ENCODE measurements around the gene PDE7B.
A peak's percentile ranks its signal among the peaks of the same experiment; 100 is the strongest.

Gene PDE7B

DNA sequence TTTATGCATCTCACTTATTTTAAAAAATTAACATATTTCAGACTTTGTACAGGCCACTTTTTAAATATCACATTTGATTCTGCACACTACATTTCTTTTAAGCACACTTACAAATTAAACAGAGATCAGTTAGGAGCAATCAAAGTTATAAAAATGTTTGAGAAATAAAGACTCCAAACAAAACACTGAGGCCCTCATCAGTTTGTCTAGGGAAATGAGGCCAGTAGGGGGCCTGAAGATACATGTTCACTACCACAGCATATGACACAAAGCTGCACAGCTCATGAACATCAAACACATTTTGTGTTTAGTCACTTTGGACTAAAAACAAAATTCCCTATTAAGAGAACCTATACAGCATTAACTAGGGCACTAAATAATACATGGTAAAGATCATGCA lies 180.5 kb downstream of the PDE7B start:
- no peaks in the 10 kb centered on the region for H3K36me3 ChIP-seq (ENCODE audit: control insufficient read depth in 1 of 2, insufficient read depth in 2 of 2, low read length in 2 of 2)

DNA sequence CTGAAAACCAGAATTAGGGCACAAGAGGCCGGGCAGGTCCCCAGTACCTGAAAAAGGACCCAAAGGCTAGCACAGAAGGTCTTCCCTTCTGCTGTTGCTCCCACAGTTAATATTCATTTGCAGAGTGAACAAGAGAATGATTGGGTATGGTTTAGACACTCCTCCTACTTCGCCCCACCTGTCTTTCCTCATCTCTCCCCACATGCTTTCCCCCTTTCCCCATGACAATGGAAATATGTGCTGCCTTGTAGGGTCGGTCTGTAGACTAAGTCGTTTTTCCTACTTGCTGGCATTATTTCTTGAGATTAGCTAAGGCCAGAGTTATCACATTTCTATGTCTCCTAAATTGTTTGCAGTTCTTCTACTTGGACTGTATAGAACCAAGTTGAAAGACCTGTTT lies 181.9 kb downstream of the PDE7B start:
- Histone ChIP-seq H3K27ac (ENCODE audit: low read depth, low read length) (no peak overlapping the region), H3K9ac (ENCODE audit: low read depth in 1 of 2, low read length in 2 of 2) (no peak overlapping the region), H3K36me3 (ENCODE audit: control insufficient read depth in 1 of 2, insufficient read depth in 2 of 2, low read length in 2 of 2) (no peaks in the 10 kb centered on the region), H3K4me3 (ENCODE audit: low read depth in 1 of 2, low read length in 2 of 2) (no peak overlapping the region), H3K9me3 (ENCODE audit: control insufficient read depth in 1 of 2, low read length in 2 of 2) (no peaks in the 10 kb centered on the region), H3K4me1 (ENCODE audit: control insufficient read depth in 1 of 2, insufficient read depth in 2 of 2, low read length in 2 of 2) (no peaks in the 10 kb centered on the region), H3K27me3 (ENCODE audit: control insufficient read depth in 1 of 2, insufficient read depth in 2 of 2, low read length in 2 of 2) (no peaks in the 10 kb centered on the region)

More for the DNA sequence above, 180.5 kb downstream of the PDE7B start:
- H3K4me1 ChIP-seq (ENCODE audit: control insufficient read depth in 1 of 2, insufficient read depth in 2 of 2, low read length in 2 of 2): no peaks in the 10 kb centered on the region
- no peak overlapping the region for H3K27ac ChIP-seq (ENCODE audit: low read depth, low read length)
- no peak overlapping the region for H3K4me3 ChIP-seq (ENCODE audit: low read depth in 1 of 2, low read length in 2 of 2)
- no peaks in the 10 kb centered on the region for H3K9me3 ChIP-seq (ENCODE audit: control insufficient read depth in 1 of 2, low read length in 2 of 2)
- no peak overlapping the region for H3K9ac ChIP-seq (ENCODE audit: low read depth in 1 of 2, low read length in 2 of 2)
- no peaks in the 10 kb centered on the region for H3K27me3 ChIP-seq (ENCODE audit: control insufficient read depth in 1 of 2, insufficient read depth in 2 of 2, low read length in 2 of 2)

DNA sequence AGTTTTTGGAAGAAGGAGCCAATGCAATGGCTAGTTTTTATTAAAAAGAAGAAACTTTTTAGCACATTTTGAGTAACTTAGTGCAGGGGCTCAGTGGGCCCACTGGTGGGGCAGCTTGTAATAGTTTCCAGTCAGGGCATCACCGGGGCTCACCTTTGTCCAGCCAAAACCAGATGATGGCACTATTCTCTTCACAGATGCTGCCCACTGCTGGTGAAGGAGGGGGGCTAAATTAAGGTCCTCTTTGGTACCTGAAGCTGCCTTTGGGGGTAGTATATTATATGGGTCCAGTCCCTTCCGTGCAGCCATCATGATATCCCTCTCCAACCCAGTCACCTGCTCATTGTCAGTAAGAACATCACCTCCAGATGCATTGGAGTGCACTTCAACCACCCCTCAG lies 182.9 kb downstream of the PDE7B start:
- Histone ChIP-seq H3K27ac (ENCODE audit: low read depth, low read length) (no peak overlapping the region), H3K9ac (ENCODE audit: low read depth in 1 of 2, low read length in 2 of 2) (no peak overlapping the region)

DNA sequence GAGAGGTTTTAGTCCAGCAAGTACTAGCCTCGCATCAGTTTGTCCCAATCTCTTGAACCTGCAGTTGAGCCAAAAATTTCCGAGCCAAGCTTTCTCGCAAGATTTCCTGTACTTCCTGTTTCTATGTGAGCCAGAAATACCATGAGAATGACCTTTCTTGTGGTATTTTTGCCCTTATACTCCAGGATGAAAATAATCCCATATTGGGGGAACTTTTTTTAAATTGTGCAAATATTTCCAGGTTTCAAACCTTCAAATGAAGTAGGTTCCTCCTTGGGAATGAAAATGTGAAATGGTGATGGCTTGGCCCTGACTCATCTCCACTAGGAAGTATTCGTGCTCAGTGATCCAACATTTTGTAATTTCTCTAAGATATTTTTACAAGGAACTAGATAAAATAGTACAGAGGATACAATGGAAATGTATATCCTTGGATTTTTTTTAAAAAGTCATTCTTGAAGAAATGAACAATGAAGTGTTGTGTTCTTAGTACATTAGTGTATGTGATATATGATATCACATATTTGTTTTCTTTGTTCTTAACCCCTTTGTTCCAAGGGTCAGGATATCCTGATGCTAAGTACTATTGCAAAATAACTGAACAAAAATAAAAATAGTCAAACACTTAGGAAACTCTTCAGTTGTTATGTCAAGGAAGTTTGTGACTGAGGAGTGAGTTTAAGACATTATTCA lies 184.0 kb downstream of the PDE7B start:
- no peak overlapping the region for H3K27ac ChIP-seq (ENCODE audit: low read depth, low read length)
- H3K4me1 ChIP-seq (ENCODE audit: control insufficient read depth in 1 of 2, insufficient read depth in 2 of 2, low read length in 2 of 2): no peaks in the 10 kb centered on the region
- H3K9me3 ChIP-seq (ENCODE audit: control insufficient read depth in 1 of 2, low read length in 2 of 2): no peaks in the 10 kb centered on the region
- H3K9ac ChIP-seq (ENCODE audit: low read depth in 1 of 2, low read length in 2 of 2): no peak overlapping the region
- H3K27me3 ChIP-seq (ENCODE audit: control insufficient read depth in 1 of 2, insufficient read depth in 2 of 2, low read length in 2 of 2): no peaks in the 10 kb centered on the region
- H3K36me3 ChIP-seq (ENCODE audit: control insufficient read depth in 1 of 2, insufficient read depth in 2 of 2, low read length in 2 of 2): no peaks in the 10 kb centered on the region
- H3K4me3 ChIP-seq (ENCODE audit: low read depth in 1 of 2, low read length in 2 of 2): no peak overlapping the region

More for the DNA sequence above, 182.9 kb downstream of the PDE7B start:
- no peak overlapping the region for H3K4me3 ChIP-seq (ENCODE audit: low read depth in 1 of 2, low read length in 2 of 2)
- no peaks in the 10 kb centered on the region for H3K27me3 ChIP-seq (ENCODE audit: control insufficient read depth in 1 of 2, insufficient read depth in 2 of 2, low read length in 2 of 2)
- H3K36me3 ChIP-seq (ENCODE audit: control insufficient read depth in 1 of 2, insufficient read depth in 2 of 2, low read length in 2 of 2): no peaks in the 10 kb centered on the region
- H3K9me3 ChIP-seq (ENCODE audit: control insufficient read depth in 1 of 2, low read length in 2 of 2): no peaks in the 10 kb centered on the region
- H3K4me1 ChIP-seq (ENCODE audit: control insufficient read depth in 1 of 2, insufficient read depth in 2 of 2, low read length in 2 of 2): no peaks in the 10 kb centered on the region

DNA sequence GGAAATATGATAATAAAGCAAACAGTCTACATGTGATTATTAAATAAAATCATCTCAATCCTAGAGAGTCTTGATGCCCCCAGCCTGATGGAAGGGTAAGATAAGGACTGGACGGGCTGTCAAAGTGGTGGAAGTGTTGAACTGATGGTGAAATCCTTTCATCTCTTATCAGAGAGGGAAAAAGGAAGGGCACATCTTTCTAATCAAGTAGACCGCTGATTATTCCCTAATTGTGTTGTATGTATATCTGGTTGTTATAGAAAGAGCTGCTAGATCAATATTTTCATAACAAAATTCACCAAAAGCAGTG lies 184.5 kb downstream of the PDE7B start:
- Histone ChIP-seq H3K9me3 (ENCODE audit: control insufficient read depth in 1 of 2, low read length in 2 of 2) (no peaks in the 10 kb centered on the region), H3K36me3 (ENCODE audit: control insufficient read depth in 1 of 2, insufficient read depth in 2 of 2, low read length in 2 of 2) (no peaks in the 10 kb centered on the region), H3K4me3 (ENCODE audit: low read depth in 1 of 2, low read length in 2 of 2) (no peak overlapping the region), H3K27me3 (ENCODE audit: control insufficient read depth in 1 of 2, insufficient read depth in 2 of 2, low read length in 2 of 2) (no peaks in the 10 kb centered on the region), H3K9ac (ENCODE audit: low read depth in 1 of 2, low read length in 2 of 2) (no peak overlapping the region), H3K27ac (ENCODE audit: low read depth, low read length) (no peak overlapping the region), H3K4me1 (ENCODE audit: control insufficient read depth in 1 of 2, insufficient read depth in 2 of 2, low read length in 2 of 2) (no peaks in the 10 kb centered on the region)

DNA sequence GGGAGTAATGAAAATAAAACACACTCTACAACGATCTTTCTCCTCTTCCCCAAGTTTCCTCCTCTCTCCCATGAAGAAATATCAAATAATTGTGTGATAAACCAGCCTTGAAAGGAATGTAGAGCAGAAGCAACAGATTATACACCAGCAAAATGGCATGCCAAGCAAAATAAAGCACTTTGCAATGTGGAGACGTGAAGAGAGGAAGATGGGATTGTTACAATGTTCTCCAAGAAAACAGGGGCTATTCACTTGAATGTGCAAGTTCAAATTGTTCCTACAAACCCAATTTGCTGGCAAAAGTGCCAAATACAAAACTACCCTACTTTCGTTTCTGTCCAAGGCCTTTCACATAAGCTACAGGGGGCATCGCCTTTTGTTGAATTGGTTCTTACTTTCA lies 185.1 kb downstream of the PDE7B start:
- Histone ChIP-seq H3K4me3 (ENCODE audit: low read depth in 1 of 2, low read length in 2 of 2) (no peak overlapping the region), H3K4me1 (ENCODE audit: control insufficient read depth in 1 of 2, insufficient read depth in 2 of 2, low read length in 2 of 2) (no peaks in the 10 kb centered on the region), H3K36me3 (ENCODE audit: control insufficient read depth in 1 of 2, insufficient read depth in 2 of 2, low read length in 2 of 2) (no peaks in the 10 kb centered on the region), H3K9me3 (ENCODE audit: control insufficient read depth in 1 of 2, low read length in 2 of 2) (no peaks in the 10 kb centered on the region), H3K9ac (ENCODE audit: low read depth in 1 of 2, low read length in 2 of 2) (no peak overlapping the region), H3K27ac (ENCODE audit: low read depth, low read length) (no peak overlapping the region), H3K27me3 (ENCODE audit: control insufficient read depth in 1 of 2, insufficient read depth in 2 of 2, low read length in 2 of 2) (no peaks in the 10 kb centered on the region)

DNA sequence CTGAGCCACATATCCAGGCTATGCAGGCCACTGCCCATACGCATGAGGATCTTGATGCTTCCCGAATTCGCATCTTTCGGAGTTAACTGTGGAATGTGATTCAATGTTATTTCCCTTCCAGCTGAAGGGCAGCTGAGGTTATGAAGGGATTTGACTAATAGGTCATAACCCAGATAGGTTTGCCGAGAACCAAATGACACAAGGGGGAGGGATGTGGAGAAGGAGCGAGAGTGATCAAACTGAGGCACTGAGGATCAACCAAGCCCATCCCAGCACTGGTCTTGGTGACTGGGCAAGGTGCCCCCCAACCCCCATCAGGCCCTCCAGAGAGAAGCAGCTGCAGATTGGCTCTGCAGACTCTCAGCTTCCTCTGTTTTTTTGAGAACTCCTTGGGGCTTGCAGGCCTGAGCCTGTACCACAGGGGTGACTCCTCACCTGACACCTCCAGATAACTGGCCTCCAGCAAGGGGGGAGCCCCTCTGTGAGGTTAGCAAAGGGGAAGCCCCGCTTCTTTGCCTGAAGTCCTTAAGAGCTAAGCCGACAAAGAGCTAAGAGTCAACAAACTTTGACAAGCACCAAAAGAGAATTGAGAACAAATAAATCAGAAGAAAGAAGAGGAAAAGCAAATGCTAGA lies 185.9 kb downstream of the PDE7B start:
- H3K4me3 ChIP-seq (ENCODE audit: low read depth in 1 of 2, low read length in 2 of 2): no peak overlapping the region
- H3K27ac ChIP-seq (ENCODE audit: low read depth, low read length): no peak overlapping the region
- no peaks in the 10 kb centered on the region for H3K27me3 ChIP-seq (ENCODE audit: control insufficient read depth in 1 of 2, insufficient read depth in 2 of 2, low read length in 2 of 2)
- no peaks in the 10 kb centered on the region for H3K9me3 ChIP-seq (ENCODE audit: control insufficient read depth in 1 of 2, low read length in 2 of 2)
- no peaks in the 10 kb centered on the region for H3K36me3 ChIP-seq (ENCODE audit: control insufficient read depth in 1 of 2, insufficient read depth in 2 of 2, low read length in 2 of 2)
- no peaks in the 10 kb centered on the region for H3K4me1 ChIP-seq (ENCODE audit: control insufficient read depth in 1 of 2, insufficient read depth in 2 of 2, low read length in 2 of 2)
- no peak overlapping the region for H3K9ac ChIP-seq (ENCODE audit: low read depth in 1 of 2, low read length in 2 of 2)

DNA sequence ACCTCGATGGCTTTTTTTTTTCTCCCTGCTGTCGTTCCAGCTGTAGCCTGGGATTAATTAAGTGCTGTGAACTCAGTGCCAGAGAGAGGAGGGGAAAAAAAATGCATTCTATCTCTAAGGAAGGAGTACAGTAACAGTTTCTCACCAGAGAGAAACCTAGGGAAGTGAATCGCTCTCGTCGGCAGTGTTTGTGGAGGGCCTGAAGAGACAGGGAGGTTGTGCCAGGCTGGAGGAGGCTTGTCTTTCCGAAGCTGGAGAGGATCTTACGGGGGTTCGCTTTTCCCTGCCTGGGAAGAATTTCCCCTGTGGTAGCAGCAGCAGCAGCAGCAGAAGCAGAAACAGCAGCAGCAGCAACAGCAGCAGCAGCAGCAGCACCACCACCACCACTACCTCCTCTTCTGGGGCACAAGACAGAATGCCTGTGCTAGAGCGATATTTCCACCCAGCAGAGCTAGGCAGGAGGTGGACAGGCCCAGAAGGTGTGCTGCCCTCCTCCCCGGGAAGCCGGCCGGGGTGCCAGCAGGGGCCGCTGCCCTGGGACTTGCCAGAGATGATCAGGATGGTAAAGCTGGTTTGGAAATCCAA lies 186.5 kb downstream of the PDE7B start:
- no peaks in the 10 kb centered on the region for H3K4me1 ChIP-seq (ENCODE audit: control insufficient read depth in 1 of 2, insufficient read depth in 2 of 2, low read length in 2 of 2)
- H3K27me3 ChIP-seq (ENCODE audit: control insufficient read depth in 1 of 2, insufficient read depth in 2 of 2, low read length in 2 of 2): no peaks in the 10 kb centered on the region
- no peak overlapping the region for H3K27ac ChIP-seq (ENCODE audit: low read depth, low read length)
- no peaks in the 10 kb centered on the region for H3K9me3 ChIP-seq (ENCODE audit: control insufficient read depth in 1 of 2, low read length in 2 of 2)
- H3K36me3 ChIP-seq (ENCODE audit: control insufficient read depth in 1 of 2, insufficient read depth in 2 of 2, low read length in 2 of 2): no peaks in the 10 kb centered on the region
- peak overlapping the region; percentile 35 to 53 for H3K4me3 ChIP-seq (ENCODE audit: low read depth in 1 of 2, low read length in 2 of 2)
- peak overlapping the region in 1 of 2 donors; percentile 21 for H3K9ac ChIP-seq (ENCODE audit: low read depth in 1 of 2, low read length in 2 of 2)

- no peak overlapping the region for H3K27ac ChIP-seq (ENCODE audit: low read depth, low read length)
- peak overlapping the region; percentile 35 to 53 for H3K4me3 ChIP-seq (ENCODE audit: low read depth in 1 of 2, low read length in 2 of 2)
- H3K27me3 ChIP-seq (ENCODE audit: control insufficient read depth in 1 of 2, insufficient read depth in 2 of 2, low read length in 2 of 2): no peaks in the 10 kb centered on the region
- H3K4me1 ChIP-seq (ENCODE audit: control insufficient read depth in 1 of 2, insufficient read depth in 2 of 2, low read length in 2 of 2): no peaks in the 10 kb centered on the region
- H3K36me3 ChIP-seq (ENCODE audit: control insufficient read depth in 1 of 2, insufficient read depth in 2 of 2, low read length in 2 of 2): no peaks in the 10 kb centered on the region
- no peaks in the 10 kb centered on the region for H3K9me3 ChIP-seq (ENCODE audit: control insufficient read depth in 1 of 2, low read length in 2 of 2)
- peak overlapping the region in 1 of 2 donors; percentile 21 for H3K9ac ChIP-seq (ENCODE audit: low read depth in 1 of 2, low read length in 2 of 2)
Observed at GRCh38 chr6:136038531-136038930, 187.0 kb downstream of the PDE7B start.

DNA sequence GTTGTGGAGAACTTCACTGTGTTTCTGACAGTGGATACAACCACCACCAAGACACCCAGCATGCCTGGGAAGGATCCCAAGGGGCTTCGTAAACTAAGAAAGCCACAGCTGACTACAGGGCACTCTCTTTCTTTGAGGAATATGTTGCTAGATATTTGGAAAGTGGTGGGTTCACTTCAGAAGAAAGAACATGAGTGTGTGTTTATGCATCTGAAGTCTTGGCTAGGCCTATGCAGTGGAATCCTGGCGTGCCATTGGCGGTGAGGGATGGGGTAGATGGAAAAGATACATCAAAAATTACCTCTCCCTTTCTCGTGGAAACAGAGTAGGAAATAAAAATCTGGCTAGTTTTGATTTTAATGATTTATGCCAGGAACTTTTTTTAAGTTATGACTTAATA lies 187.7 kb downstream of the PDE7B start:
- H3K9me3 ChIP-seq (ENCODE audit: control insufficient read depth in 1 of 2, low read length in 2 of 2): no peaks in the 10 kb centered on the region
- H3K27ac ChIP-seq (ENCODE audit: low read depth, low read length): no peak overlapping the region
- no peaks in the 10 kb centered on the region for H3K36me3 ChIP-seq (ENCODE audit: control insufficient read depth in 1 of 2, insufficient read depth in 2 of 2, low read length in 2 of 2)
- peak overlapping the region; percentile 37 to 53 for H3K4me3 ChIP-seq (ENCODE audit: low read depth in 1 of 2, low read length in 2 of 2)
- no peaks in the 10 kb centered on the region for H3K27me3 ChIP-seq (ENCODE audit: control insufficient read depth in 1 of 2, insufficient read depth in 2 of 2, low read length in 2 of 2)
- H3K9ac ChIP-seq (ENCODE audit: low read depth in 1 of 2, low read length in 2 of 2): no peak overlapping the region
- no peaks in the 10 kb centered on the region for H3K4me1 ChIP-seq (ENCODE audit: control insufficient read depth in 1 of 2, insufficient read depth in 2 of 2, low read length in 2 of 2)

All from duodenal mucosa (tissue), 2 donors.